ENCODE results near the gene ZNF19.

The ZNF19 gene

DNA sequence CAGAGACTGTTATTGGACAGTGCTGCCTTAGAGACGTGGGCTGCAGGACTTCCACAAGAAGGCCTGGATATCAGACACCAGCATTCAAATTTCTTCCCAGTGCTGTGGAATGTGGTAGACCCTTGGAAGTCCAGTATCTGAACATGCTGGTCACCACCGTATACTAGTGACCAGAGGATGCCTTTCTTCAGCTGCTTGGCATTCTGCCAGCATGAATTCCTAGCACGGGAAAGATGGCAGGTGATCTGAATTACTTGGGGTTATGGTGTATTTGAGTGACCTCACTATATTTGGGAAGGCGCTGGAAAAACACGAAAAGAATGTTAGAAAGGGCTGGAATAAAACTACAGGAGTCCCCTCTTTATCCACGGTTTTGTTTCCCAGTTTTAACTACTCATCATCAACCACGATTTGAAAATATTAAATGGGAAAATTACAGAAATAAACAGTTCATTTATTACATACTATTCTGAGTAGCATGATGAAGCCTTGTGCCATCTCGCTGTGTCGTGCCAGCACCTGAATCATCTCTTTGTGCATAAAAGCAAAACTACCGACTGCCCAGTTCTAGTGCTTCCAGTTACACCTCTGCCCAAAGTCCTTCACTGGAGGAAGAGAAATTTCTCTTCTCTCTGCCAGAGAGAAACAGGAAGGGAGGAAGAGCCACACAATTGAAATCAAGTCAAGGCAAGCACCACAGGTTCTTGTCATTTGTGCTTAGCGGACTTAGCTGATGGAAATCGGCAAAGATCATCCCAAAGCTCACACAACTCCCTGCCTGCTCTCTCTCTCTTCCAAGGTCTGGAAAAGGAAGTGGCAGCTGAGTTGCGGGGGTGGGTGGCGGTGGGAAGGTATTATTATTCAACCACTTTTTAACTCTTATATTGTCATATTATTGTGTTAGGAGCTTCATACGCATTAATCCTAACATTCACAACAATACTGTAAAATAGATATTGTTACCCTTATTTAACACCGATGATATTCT lies 35.7 kb upstream of the ZNF19 start:
- H3K4me3 ChIP-seq (replicated peaks; ENCODE audit: low read depth, low read length), result no peak overlapping the region
- TF ChIP-seq, protein P1, sequence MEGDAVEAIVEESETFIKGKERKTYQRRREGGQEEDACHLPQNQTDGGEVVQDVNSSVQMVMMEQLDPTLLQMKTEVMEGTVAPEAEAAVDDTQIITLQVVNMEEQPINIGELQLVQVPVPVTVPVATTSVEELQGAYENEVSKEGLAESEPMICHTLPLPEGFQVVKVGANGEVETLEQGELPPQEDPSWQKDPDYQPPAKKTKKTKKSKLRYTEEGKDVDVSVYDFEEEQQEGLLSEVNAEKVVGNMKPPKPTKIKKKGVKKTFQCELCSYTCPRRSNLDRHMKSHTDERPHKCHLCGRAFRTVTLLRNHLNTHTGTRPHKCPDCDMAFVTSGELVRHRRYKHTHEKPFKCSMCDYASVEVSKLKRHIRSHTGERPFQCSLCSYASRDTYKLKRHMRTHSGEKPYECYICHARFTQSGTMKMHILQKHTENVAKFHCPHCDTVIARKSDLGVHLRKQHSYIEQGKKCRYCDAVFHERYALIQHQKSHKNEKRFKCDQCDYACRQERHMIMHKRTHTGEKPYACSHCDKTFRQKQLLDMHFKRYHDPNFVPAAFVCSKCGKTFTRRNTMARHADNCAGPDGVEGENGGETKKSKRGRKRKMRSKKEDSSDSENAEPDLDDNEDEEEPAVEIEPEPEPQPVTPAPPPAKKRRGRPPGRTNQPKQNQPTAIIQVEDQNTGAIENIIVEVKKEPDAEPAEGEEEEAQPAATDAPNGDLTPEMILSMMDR (IDR thresholded peaks at IDR 0.05; ENCODE audit: low read length, missing control alignments), result no peak
- DNase-seq (ENCODE audit: low read depth), result no peak

DNA sequence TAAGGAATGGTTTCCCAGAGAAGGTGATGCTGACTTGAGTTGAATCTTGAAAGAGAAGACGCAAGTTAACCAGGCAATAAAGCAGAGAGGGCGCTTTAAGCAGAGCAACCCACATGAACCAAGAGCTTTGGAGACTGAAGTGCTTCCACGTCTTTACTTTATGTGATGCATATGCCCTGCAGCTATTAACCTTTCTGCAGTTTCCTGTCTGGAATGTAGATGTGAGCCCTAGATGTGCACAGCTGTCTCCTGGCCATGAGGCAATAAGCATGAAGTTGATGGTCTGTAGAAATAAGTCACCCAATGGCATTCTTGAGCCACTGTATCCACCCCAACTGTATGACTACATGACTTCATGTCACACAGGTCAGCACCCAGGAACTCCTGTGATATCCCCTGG lies 31.4 kb upstream of the ZNF19 start:
- no peak overlapping the region for H3K4me3 ChIP-seq (replicated peaks; ENCODE audit: low read depth, low read length)
- TF ChIP-seq, protein P1 (IDR thresholded peaks at IDR 0.05; ENCODE audit: low read length, missing control alignments), result no peak
- no peak for DNase-seq (ENCODE audit: low read depth)

DNA sequence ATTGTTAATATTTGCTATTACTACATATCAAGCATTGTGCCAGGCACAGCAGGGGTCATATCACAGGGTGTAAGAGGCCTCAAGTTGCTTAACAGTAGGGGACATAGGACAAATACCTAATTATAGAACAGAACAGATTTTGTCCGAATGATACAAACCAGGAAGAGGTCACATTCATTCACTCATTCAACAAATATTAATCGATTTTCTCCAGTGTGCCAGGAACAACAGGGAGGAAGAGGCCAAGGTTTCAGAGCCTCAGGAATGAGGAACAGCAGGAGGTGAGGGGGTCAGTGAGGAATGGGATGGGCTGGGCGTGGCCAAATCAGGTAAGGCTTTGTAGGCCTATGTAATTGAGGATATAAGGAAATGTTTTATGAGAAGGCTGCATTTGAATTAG lies 25.9 kb upstream of the ZNF19 start:
- no peak overlapping the region for H3K4me3 ChIP-seq (replicated peaks; ENCODE audit: low read depth, low read length)
- DNase-seq (ENCODE audit: low read depth), result no peak
- TF ChIP-seq, protein P1 (IDR thresholded peaks at IDR 0.05; ENCODE audit: low read length, missing control alignments), result no peak

DNA sequence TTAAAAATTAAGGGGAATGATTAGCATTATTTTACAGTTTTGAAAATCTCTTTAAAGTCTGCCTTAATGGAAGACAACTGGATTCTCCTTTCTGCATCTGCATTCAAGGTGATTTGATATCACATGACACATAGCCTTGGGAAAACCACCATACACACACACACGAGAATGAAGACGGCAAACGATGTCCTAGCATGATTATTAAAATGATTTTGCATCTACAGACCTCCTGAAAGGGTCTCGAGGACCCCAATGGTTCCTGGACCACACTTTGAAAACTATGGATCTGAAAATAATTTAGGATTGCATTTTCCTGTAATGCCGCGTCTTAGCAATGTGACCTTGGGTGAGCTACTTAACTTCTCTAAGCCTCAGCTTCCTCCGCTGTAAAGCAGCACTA lies 25.4 kb upstream of the ZNF19 start:
- no peak for DNase-seq (ENCODE audit: low read depth)
- TF ChIP-seq, protein P1 (IDR thresholded peaks at IDR 0.05; ENCODE audit: low read length, missing control alignments), result no peak
- H3K4me3 ChIP-seq (replicated peaks; ENCODE audit: low read depth, low read length), result no peak overlapping the region

DNA sequence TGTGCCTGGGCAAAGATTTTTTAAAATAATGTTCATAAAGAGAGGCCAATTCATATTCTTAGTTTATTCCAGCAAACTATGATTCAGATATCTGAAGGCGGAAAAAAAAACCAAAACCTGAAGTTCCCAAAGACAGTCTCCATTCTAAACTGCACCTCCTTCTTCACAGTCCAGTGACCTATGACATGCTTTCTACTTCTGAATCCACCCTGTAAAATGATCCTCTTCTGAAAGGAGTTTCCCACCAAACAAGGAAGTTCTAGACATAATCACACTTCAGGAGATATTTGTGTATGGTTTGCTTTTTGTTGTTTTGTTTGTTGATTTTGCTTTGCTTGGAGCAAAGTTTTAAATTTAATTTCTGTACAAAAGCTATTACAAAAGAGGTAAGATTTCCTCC lies 24.2 kb upstream of the ZNF19 start:
- no peak overlapping the region for H3K4me3 ChIP-seq (replicated peaks; ENCODE audit: low read depth, low read length)
- TF ChIP-seq, protein P1 (IDR thresholded peaks at IDR 0.05; ENCODE audit: low read length, missing control alignments), result no peak
- no peak for DNase-seq (ENCODE audit: low read depth)

DNA sequence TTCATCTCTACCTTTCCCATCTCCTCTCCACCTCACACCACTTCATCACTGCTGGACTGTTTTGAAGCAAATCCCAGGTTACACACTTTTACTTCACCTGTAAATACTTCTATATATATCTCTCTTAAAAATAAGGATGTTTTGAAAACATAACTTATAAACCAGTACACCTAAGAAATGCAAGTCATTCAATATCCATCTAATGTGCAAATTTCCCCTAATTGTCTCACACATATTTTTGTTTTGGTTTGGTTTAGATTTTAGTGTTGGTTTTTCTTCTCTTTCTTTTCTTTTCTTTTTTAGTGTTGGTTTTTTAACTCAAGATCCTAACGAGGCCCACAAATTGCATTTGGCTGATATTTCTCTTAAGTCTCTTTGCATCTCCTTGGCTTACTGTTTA lies 17.9 kb upstream of the ZNF19 start:
- H3K4me3 ChIP-seq (replicated peaks; ENCODE audit: low read depth, low read length), result no peak overlapping the region
- TF ChIP-seq, protein P1 (IDR thresholded peaks at IDR 0.05; ENCODE audit: low read length, missing control alignments), result no peak
- DNase-seq (ENCODE audit: low read depth), result no peak

Measured in fibroblast of pulmonary artery (primary cell).